Panc1 (cell line): ENCODE measurements around the gene RPL10L. TPM values are rescaled to one million over a fixed set of nuclear protein-coding genes. Genes with fewer than 3 reads are reported as not detected.

Experiments used
- ATAC-seq: fragments of 200-7000 bp; cut with Tn5 transposase; 2 replicates; pipeline ENCODE4 v1.9.1; 2020; ENCODE audit warnings: mild to moderate bottlenecking, moderate library complexity
- BruUV-seq: library from RNA; stranded (reverse); fragments of 400-500 nt; replicated peaks from 2 replicates; lab custom pipeline; 2021; lab: Mats Ljungman, UMichigan
- CTCF ChIA-PET: fragments of 300-600 bp; sonication (Branson Sonifier 250); formaldehyde crosslinking; loops from one replicate; lab custom pipeline; 2022; ENCODE audit warnings: antibody characterized with exemption; lab: Charles Lee
- POLR2A ChIA-PET: fragments of 300-600 bp; sonication (Branson Sonifier 250); formaldehyde crosslinking; loops from one replicate; lab custom pipeline; 2022; ENCODE audit warnings: antibody characterized with exemption; lab: Charles Lee
- DNase-seq: peaks from one replicate; pipeline ENCODE4 v3.0.0-alpha.2; 2010; ENCODE audit warnings: low read depth, low spot score
- H3K27ac ChIP-seq: 2 replicates; pipeline ENCODE4 v1.5.1; 2011; ENCODE audit warnings: mild to moderate bottlenecking, low read length, inconsistent platforms
- H3K27me3 ChIP-seq: fragments of 200-500 bp; sonication (Bioruptor generic); 2 replicates; pipeline ENCODE4 v1.6.0; 2014; ENCODE audit warnings: low read length, inconsistent platforms; ENCODE audit not compliant: control insufficient read depth, insufficient read depth
- H3K36me3 ChIP-seq: fragments of 200-500 bp; sonication (Bioruptor generic); 2 replicates; pipeline ENCODE4 v1.5.1; 2014; ENCODE audit warnings: inconsistent platforms, mild to moderate bottlenecking, low read length, moderate library complexity; ENCODE audit not compliant: control insufficient read depth, insufficient read depth
- H3K4me1 ChIP-seq: 2 replicates; pipeline ENCODE4 v1.5.1; 2011; ENCODE audit warnings: inconsistent platforms, mild to moderate bottlenecking, low read length, moderate library complexity; ENCODE audit not compliant: control insufficient read depth, insufficient read depth
- H3K4me3 ChIP-seq, 2 experiments: 2 replicates each; pipeline ENCODE4 v1.5.1; 2011 to 2012; ENCODE audit warnings: low read depth in 2 of 2, low read length in 2 of 2, mild to moderate bottlenecking in 2 of 2, inconsistent platforms in 1 of 2, moderate library complexity in 1 of 2
- H3K9me3 ChIP-seq: fragments of 200-500 bp; sonication (Bioruptor generic); 2 replicates; pipeline ENCODE4 v1.5.1; 2014; ENCODE audit warnings: low read depth, mild to moderate bottlenecking, inconsistent platforms, low read length, moderate library complexity; ENCODE audit not compliant: control insufficient read depth, insufficient read depth
- POLR2AphosphoS5 ChIP-seq: IDR thresholded peaks from 2 replicates; pipeline ENCODE4 v1.6.1; 2012; ENCODE audit warnings: mild to moderate bottlenecking, low read depth, low read length, moderate library complexity
- SIN3A ChIP-seq: IDR thresholded peaks from 2 replicates; pipeline ENCODE4 v1.6.1; 2012; ENCODE audit warnings: low read depth, mild to moderate bottlenecking, low read length, moderate library complexity, borderline replicate concordance; ENCODE audit not compliant: insufficient read depth
- TCF7L2 ChIP-seq: IDR thresholded peaks from 2 replicates; pipeline ENCODE4 v1.6.1; 2011; ENCODE audit warnings: mild to moderate bottlenecking, low read depth, low read length, inconsistent platforms
- in situ Hi-C: cut with HindIII; loops from 2 replicates; pipeline ENCODE4 v1.10.0; 2016; ENCODE audit warnings: low sequenced_read_pairs, low pct_unique_long_range_greater_than_20kb
- intact Hi-C: fragments of 100-400 bp; cut with micrococcal nuclease; formaldehyde crosslinking; loops from one replicate; pipeline ENCODE4 v1.10.0; 2022; ENCODE audit not compliant: unreplicated experiment
- total RNA-seq: library from RNA; stranded (reverse); gene quantifications from one replicate; pipeline ENCODE4 v1.2.1, GENCODE V29; 2021; ENCODE audit not compliant: unreplicated experiment
- TF ChIP-seq, protein P1 (sequence below): fragments of 450-650 bp; IDR thresholded peaks from 2 replicates; pipeline ENCODE4 v1.5.1; 2017; ENCODE audit warnings: mild to moderate bottlenecking
- TF ChIP-seq, protein P2 (sequence below), 2 experiments: IDR thresholded peaks; 2 replicates each; pipeline ENCODE4 v1.6.1; 2011 to 2012; ENCODE audit warnings: low read depth in 2 of 2, control low read depth in 1 of 2, low read length in 1 of 2, mild to moderate bottlenecking in 1 of 2, moderate library complexity in 1 of 2; ENCODE audit not compliant: insufficient read depth in 1 of 2

RPL10L gene
- total RNA-seq, 1 experiment from 2014 or later, result not detected

DNA sequence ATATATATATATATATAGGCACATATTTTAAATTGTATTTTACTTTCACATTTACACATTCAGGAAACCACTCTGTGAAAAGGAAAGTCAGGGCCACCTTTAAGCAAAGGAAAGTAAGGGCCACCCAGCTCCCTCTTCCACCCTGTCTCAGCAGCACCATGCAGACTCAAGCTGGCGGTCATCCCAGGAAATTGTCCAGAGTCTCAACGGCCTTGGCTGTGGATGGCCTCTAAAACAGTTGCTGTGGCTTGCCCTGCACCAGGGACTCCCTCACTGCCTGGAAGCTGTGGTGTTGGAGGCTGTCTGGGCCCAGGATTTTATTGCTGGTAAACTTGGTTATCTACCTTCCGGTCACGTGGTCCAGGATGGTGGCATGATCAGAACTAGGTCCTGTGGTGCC, 11.8 kb upstream of the RPL10L start:
- no peak for DNase-seq
- intact Hi-C loops (no loop called here), in situ Hi-C loops (no loop called here)
- Histone ChIP-seq H3K27me3 (no peaks in the 10 kb centered on the region), H3K9me3 (no peaks in the 10 kb centered on the region), H3K4me3 (no peak overlapping the region), H3K36me3 (no peaks in the 10 kb centered on the region), H3K27ac (no peak overlapping the region), H3K4me1 (no peaks in the 10 kb centered on the region)
- no peak for ATAC-seq
- POLR2A ChIA-PET, result no interaction called here
- no peak for TF ChIP-seq POLR2AphosphoS5
- TF ChIP-seq, protein P1, sequence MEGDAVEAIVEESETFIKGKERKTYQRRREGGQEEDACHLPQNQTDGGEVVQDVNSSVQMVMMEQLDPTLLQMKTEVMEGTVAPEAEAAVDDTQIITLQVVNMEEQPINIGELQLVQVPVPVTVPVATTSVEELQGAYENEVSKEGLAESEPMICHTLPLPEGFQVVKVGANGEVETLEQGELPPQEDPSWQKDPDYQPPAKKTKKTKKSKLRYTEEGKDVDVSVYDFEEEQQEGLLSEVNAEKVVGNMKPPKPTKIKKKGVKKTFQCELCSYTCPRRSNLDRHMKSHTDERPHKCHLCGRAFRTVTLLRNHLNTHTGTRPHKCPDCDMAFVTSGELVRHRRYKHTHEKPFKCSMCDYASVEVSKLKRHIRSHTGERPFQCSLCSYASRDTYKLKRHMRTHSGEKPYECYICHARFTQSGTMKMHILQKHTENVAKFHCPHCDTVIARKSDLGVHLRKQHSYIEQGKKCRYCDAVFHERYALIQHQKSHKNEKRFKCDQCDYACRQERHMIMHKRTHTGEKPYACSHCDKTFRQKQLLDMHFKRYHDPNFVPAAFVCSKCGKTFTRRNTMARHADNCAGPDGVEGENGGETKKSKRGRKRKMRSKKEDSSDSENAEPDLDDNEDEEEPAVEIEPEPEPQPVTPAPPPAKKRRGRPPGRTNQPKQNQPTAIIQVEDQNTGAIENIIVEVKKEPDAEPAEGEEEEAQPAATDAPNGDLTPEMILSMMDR, result no peak
- no peak for TF ChIP-seq SIN3A
- TF ChIP-seq, protein P2, sequence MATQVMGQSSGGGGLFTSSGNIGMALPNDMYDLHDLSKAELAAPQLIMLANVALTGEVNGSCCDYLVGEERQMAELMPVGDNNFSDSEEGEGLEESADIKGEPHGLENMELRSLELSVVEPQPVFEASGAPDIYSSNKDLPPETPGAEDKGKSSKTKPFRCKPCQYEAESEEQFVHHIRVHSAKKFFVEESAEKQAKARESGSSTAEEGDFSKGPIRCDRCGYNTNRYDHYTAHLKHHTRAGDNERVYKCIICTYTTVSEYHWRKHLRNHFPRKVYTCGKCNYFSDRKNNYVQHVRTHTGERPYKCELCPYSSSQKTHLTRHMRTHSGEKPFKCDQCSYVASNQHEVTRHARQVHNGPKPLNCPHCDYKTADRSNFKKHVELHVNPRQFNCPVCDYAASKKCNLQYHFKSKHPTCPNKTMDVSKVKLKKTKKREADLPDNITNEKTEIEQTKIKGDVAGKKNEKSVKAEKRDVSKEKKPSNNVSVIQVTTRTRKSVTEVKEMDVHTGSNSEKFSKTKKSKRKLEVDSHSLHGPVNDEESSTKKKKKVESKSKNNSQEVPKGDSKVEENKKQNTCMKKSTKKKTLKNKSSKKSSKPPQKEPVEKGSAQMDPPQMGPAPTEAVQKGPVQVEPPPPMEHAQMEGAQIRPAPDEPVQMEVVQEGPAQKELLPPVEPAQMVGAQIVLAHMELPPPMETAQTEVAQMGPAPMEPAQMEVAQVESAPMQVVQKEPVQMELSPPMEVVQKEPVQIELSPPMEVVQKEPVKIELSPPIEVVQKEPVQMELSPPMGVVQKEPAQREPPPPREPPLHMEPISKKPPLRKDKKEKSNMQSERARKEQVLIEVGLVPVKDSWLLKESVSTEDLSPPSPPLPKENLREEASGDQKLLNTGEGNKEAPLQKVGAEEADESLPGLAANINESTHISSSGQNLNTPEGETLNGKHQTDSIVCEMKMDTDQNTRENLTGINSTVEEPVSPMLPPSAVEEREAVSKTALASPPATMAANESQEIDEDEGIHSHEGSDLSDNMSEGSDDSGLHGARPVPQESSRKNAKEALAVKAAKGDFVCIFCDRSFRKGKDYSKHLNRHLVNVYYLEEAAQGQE (IDR thresholded peaks at IDR 0.05; ENCODE audit: insufficient read depth in 1 of 2, low read depth in 2 of 2, low read length in 1 of 2), result no peak
- TF ChIP-seq TCF7L2, result no peak
- no TSS peak for BruUV-seq
- CTCF ChIA-PET, result no interaction called here

DNA sequence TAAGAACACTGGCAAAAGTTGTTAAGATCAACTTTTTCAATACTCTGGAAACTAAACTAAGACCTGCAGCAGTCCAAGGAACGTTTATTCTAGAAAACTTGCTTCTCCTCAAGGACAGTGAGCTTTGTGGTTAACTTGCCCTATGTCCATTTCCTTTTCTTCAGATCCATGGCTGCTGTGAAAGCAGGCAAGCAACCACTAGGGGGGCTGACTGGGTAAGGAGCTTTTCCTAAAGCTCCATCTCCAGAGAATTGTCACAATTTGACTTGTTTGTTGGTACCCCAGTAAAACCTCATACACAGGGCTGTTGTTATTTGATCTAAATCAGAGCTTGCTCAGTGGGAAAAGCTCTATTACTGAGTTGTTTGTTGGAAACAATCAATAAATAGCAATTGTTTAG, 10.1 kb upstream of the RPL10L start:
- no peaks in the 10 kb centered on the region for H3K36me3 ChIP-seq
- CTCF ChIA-PET, result no interaction called here
- H3K4me3 ChIP-seq, result no peak overlapping the region
- no peak overlapping the region for H3K27ac ChIP-seq
- in situ Hi-C loops, result no loop called here
- intact Hi-C loops, result no loop called here
- ATAC-seq (no peak), DNase-seq (no peak)
- BruUV-seq, result no TSS peak
- H3K4me1 ChIP-seq, result no peaks in the 10 kb centered on the region
- H3K27me3 ChIP-seq, result no peaks in the 10 kb centered on the region
- POLR2A ChIA-PET, result interaction anchor here (0.5 kb wide), 1 partner anchor 433 kb away, joined by 5 read pairs; no protein-coding TSS in a partner anchor
- H3K9me3 ChIP-seq, result no peaks in the 10 kb centered on the region
- TF ChIP-seq TCF7L2, result no peak
- TF ChIP-seq, protein P1, result peak; percentile 18; the same call in 1 of the 2 replicates
